BJ (cell line): ENCODE results near the gene HIVEP2. TPM values are rescaled to one million over a fixed set of nuclear protein-coding genes. Genes with fewer than 3 reads are reported as not detected.

Experiments
- CTCF ChIA-PET: fragments of 350-600 bp; formaldehyde crosslinking; extraction: SDS; loops from one replicate; lab custom pipeline; 2021; ENCODE audit warnings: antibody characterized with exemption, inconsistent platforms; lab: Yijun Ruan, JAX
- POLR2A ChIA-PET: fragments of 300-600 bp; sonication (Branson Sonifier 250); formaldehyde crosslinking; extraction: SDS; loops from one replicate; lab custom pipeline; 2021; ENCODE audit warnings: antibody characterized with exemption; lab: Charles Lee
- DNase-seq: peaks from one replicate; pipeline ENCODE4 v3.0.0-alpha.2; 2011; ENCODE audit warnings: low read depth
- H3K27me3 ChIP-seq: 2 replicates; pipeline ENCODE4 v1.6.0; 2011; ENCODE audit warnings: low read length; ENCODE audit not compliant: control insufficient read depth, insufficient read depth
- H3K36me3 ChIP-seq: 2 replicates; pipeline ENCODE4 v1.5.1; 2011; ENCODE audit warnings: low read length; ENCODE audit not compliant: control insufficient read depth, insufficient read depth
- H3K4me3 ChIP-seq: 2 replicates; pipeline ENCODE4 v1.5.1; 2011; ENCODE audit warnings: low read depth, mild to moderate bottlenecking, control low read depth, low read length
- CTCF ChIP-seq: IDR thresholded peaks from 2 replicates; pipeline ENCODE4 v1.5.1; 2011; ENCODE audit warnings: low read depth, mild to moderate bottlenecking, control low read depth, inconsistent platforms, low read length, moderate library complexity; ENCODE audit not compliant: insufficient read depth
- polyA plus RNA-seq: library from polyadenylated mRNA; depleted of rRNA; stranded (reverse); fragments of >200 nt; gene quantifications from 2 replicates; pipeline ENCODE4 v1.2.3, GENCODE V29; 2011

The HIVEP2 gene
- polyA plus RNA-seq, 1 experiment = 3.7 TPM

GRCh38 chr6:142725024-142725770 lies 219.8 kb downstream of the HIVEP2 start:
- no peak overlapping the region for H3K4me3 ChIP-seq
- POLR2A ChIA-PET = no interaction called here
- no peak for DNase-seq
- no peaks in the 10 kb centered on the region for H3K27me3 ChIP-seq
- CTCF ChIA-PET = interaction anchor here (1.2 to 1.6 kb wide), 2 partner anchors 9 to 12 kb away, joined by 4 to 5 read pairs; no protein-coding TSS in a partner anchor
- H3K36me3 ChIP-seq = no peaks in the 10 kb centered on the region
- TF ChIP-seq CTCF = no peak

GRCh38 chr6:142722841-142723240 lies 222.1 kb downstream of the HIVEP2 start:
- DNase-seq = no peak
- POLR2A ChIA-PET = no interaction called here
- Histone ChIP-seq H3K36me3 (no peaks in the 10 kb centered on the region), H3K4me3 (no peak overlapping the region), H3K27me3 (no peaks in the 10 kb centered on the region)
- no peak for TF ChIP-seq CTCF
- CTCF ChIA-PET = no interaction called here

GRCh38 chr6:142722012-142722411 lies 223.0 kb downstream of the HIVEP2 start:
- H3K4me3 ChIP-seq = no peak overlapping the region
- no peak for DNase-seq
- POLR2A ChIA-PET = no interaction called here
- CTCF ChIA-PET = no interaction called here
- no peaks in the 10 kb centered on the region for H3K36me3 ChIP-seq
- no peak for TF ChIP-seq CTCF
- no peaks in the 10 kb centered on the region for H3K27me3 ChIP-seq

- H3K27me3 ChIP-seq = peaks cover under 1% of the 10 kb centered on the region; the same call in 1 of the 2 replicates
- no peaks in the 10 kb centered on the region for H3K36me3 ChIP-seq
- no peak for DNase-seq
- POLR2A ChIA-PET = no interaction called here
- CTCF ChIA-PET = no interaction called here
- no peak overlapping the region for H3K4me3 ChIP-seq
- TF ChIP-seq CTCF = no peak
Measured at GRCh38 chr6:142721215-142721920, 223.6 kb downstream of the HIVEP2 start.

- ChIA-PET CTCF (no interaction called here), POLR2A (no interaction called here)
- no peak for DNase-seq
- Histone ChIP-seq H3K27me3 (peaks cover 3% of the 10 kb centered on the region; the same call in 1 of the 2 replicates), H3K36me3 (no peaks in the 10 kb centered on the region), H3K4me3 (no peak overlapping the region)
- no peak for TF ChIP-seq CTCF
Measured at GRCh38 chr6:142718667-142719191, 226.2 kb downstream of the HIVEP2 start.
